Measurements from ENCODE around the gene SP7. TPM values are rescaled to one million over a fixed set of nuclear protein-coding genes. Genes with fewer than 3 reads are reported as not detected.
"Not testable (repeated sequence)": the region's sequence is repeated elsewhere in the genome, so short reads cannot be mapped to it uniquely, and the experiment has no call there.

Gene SP7
- total and polyA plus RNA-seq, 9 donors: 0.02 to 0.10 TPM; not detected in 7

DNA sequence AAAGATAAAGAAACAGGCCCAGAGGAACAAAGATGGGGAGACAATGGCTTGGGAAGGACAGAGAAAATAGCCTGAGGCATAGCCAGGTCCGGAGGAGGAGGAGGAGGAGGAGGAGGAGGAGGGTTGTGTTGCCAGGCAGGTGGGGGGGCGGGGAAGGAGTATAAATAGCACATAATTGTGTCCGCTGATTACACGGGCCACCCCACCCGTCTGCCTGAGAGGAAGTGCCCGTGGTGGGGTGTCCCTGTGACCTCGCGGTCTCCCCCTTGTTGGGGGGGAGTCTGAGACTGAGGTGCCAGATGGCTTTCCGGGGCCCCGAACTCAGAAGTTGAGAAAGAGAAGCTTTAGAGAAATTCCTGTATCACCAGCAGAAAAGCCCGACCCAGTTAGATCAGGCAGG, 1.9 kb upstream of the SP7 start:
- Histone ChIP-seq H3K27me3 (no peaks in the 10 kb centered on the region), H3K4me1 (ENCODE audit: insufficient read depth) (no peaks in the 10 kb centered on the region), H3K9me3 (no peaks in the 10 kb centered on the region), H3K4me3 (no peak overlapping the region), H3K27ac (no peak overlapping the region), H3K36me3 (no peaks in the 10 kb centered on the region)
- intact Hi-C loops (cut with DNase I): no loop called here
- no peak for DNase-seq
- 23 to 28% (median 28%) methylated on average over 11 of the region's 11 CpGs for WGBS, 3 donors
- no peak for TF ChIP-seq EP300 (IDR thresholded peaks at IDR 0.05)
- TF ChIP-seq, protein P1, sequence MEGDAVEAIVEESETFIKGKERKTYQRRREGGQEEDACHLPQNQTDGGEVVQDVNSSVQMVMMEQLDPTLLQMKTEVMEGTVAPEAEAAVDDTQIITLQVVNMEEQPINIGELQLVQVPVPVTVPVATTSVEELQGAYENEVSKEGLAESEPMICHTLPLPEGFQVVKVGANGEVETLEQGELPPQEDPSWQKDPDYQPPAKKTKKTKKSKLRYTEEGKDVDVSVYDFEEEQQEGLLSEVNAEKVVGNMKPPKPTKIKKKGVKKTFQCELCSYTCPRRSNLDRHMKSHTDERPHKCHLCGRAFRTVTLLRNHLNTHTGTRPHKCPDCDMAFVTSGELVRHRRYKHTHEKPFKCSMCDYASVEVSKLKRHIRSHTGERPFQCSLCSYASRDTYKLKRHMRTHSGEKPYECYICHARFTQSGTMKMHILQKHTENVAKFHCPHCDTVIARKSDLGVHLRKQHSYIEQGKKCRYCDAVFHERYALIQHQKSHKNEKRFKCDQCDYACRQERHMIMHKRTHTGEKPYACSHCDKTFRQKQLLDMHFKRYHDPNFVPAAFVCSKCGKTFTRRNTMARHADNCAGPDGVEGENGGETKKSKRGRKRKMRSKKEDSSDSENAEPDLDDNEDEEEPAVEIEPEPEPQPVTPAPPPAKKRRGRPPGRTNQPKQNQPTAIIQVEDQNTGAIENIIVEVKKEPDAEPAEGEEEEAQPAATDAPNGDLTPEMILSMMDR (IDR thresholded peaks at IDR 0.05): no peak
- TF ChIP-seq POLR2A (IDR thresholded peaks at IDR 0.05): no peak

DNA sequence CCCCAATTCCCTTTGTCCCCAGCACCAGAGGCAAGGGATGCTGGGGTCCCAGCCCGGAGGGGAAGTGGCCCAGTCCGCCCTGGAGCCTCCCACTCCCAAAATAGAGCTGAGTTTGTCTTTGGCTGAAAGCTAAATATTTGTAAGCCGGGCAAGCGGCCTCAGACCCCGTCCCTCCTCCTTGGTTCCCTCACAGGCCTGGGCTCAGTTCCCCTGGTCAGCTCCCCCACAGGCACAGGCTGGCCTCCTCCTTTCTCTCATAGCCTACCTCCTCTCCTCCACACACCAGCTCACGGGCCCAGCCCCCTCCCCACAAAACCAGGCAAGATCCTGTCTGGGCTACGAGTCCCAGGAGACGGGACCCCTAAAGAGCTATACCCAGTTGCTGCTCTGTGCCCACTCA, 1.3 kb downstream of the SP7 start:
- no peak for DNase-seq
- 63 to 69% (median 63%) methylated on average over 8 of the region's 8 CpGs for WGBS, 3 donors

DNA sequence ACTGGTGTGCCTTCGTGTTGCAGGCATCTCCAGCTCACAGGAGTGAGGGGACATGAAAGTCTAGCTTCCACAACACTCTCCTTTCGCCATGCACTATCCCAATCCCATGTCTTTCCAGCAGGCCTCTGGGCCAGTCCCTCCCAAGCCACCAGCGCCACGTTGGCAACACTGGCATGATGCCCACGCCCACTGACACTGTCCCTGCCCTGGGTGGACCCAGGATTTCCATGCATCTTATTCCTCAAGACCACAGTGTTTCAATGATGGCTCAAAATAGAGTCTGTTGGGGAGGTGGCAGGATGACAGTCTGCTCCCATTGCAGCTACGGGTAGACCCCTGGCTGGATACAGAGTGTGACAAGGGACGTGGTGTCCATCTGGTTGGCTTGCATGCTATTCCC, 2.3 kb downstream of the SP7 start:
- Histone ChIP-seq H3K27ac (no peak overlapping the region), H3K4me3 (no peak overlapping the region), H3K4me1 (ENCODE audit: insufficient read depth) (no peaks in the 10 kb centered on the region), H3K27me3 (no peaks in the 10 kb centered on the region), H3K36me3 (no peaks in the 10 kb centered on the region), H3K9me3 (no peaks in the 10 kb centered on the region)
- intact Hi-C loops (cut with DNase I): no loop called here
- no peak for DNase-seq
- 72 to 82% (median 74%) methylated on average over 7 of the region's 7 CpGs for WGBS, 3 donors
- TF ChIP-seq EP300 (IDR thresholded peaks at IDR 0.05) (no peak), POLR2A (IDR thresholded peaks at IDR 0.05) (no peak)
- TF ChIP-seq, protein P1 (IDR thresholded peaks at IDR 0.05): no peak

More for the DNA sequence above, 1.3 kb downstream of the SP7 start:
- no peaks in the 10 kb centered on the region for H3K36me3 ChIP-seq
- no peaks in the 10 kb centered on the region for H3K4me1 ChIP-seq (ENCODE audit: insufficient read depth)
- no peaks in the 10 kb centered on the region for H3K9me3 ChIP-seq
- no peak overlapping the region for H3K27ac ChIP-seq
- intact Hi-C loops (cut with DNase I): no loop called here
- TF ChIP-seq EP300 (IDR thresholded peaks at IDR 0.05) (no peak), POLR2A (IDR thresholded peaks at IDR 0.05) (no peak)
- TF ChIP-seq, protein P1 (IDR thresholded peaks at IDR 0.05): no peak
- no peaks in the 10 kb centered on the region for H3K27me3 ChIP-seq
- H3K4me3 ChIP-seq: no peak overlapping the region

DNA sequence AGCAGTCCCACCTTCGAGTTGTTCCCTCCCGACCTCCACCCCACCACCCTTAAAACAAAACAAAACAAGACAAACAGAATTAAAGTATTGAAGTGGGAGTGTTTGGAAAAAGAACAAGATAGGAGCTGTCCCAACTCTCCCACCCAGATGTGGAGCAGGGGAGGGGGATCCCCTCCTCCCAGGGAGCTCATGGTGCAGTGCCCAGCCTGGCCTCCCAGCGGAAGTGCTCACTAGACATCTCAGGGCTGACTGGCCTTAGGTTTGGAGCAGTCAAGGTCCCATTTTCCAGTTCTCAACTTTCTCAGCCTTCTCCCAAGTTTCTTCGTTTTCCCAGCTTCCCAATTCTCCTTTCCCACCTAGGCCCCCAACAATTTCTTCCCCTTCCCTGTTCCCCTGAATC, 2.9 kb downstream of the SP7 start:
- no peak for DNase-seq
- no peak overlapping the region for H3K27ac ChIP-seq
- H3K4me3 ChIP-seq: no peak overlapping the region
- intact Hi-C loops (cut with DNase I): no loop called here
- H3K9me3 ChIP-seq: no peaks in the 10 kb centered on the region
- no peaks in the 10 kb centered on the region for H3K4me1 ChIP-seq (ENCODE audit: insufficient read depth)
- TF ChIP-seq, protein P1 (IDR thresholded peaks at IDR 0.05): no peak
- H3K27me3 ChIP-seq: no peaks in the 10 kb centered on the region
- WGBS, 3 donors: 60 to 65% (median 62%) methylated on average over 4 of the region's 4 CpGs
- no peaks in the 10 kb centered on the region for H3K36me3 ChIP-seq

DNA sequence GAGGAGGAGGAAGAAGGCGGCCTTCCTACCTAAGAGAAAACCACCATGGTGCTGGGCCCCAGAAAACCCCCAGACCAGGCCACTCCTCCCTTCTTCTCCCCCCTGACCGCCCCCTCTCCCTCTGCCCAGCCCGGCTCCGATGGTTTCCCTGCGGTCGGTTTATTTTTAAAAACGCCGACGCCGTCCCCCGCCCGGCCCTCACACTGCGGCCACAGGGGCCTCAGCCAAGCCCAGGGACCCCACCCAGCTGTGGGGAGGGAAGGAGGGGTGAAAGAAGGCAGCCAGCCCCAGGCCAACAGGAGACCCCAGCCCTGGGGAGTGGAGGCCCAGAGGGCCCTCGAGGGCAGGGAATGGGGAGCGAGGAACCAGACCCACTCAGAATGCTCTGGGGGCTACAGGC, 3.4 kb downstream of the SP7 start:
- H3K27me3 ChIP-seq: no peaks in the 10 kb centered on the region
- 22 to 26% (median 25%) methylated on average over 15 of the region's 15 CpGs for WGBS, 3 donors
- intact Hi-C loops (cut with DNase I): no loop called here

DNA sequence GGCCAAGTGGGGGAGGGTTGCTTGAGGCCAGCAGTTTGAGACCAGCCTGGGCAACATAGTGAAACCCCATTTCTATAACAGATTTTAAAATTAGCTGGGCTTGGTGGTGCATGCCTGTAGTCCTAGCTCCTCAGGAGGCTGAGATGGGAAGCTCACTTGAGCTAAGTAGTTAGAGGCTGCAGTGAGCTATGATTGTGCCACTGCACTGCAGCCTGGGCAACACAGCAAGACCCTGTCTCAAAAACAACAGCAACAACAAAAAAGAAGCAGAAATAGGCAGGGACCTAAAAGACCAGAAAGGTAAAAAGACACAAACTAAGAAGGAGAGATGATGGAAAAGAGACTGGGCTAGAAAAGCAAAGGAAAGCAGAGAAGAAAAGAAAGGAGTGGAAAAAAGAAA, 3.8 kb downstream of the SP7 start:
- DNase-seq; H3K9me3 ChIP-seq; H3K27ac ChIP-seq; intact Hi-C loops (cut with DNase I); H3K4me1 ChIP-seq (ENCODE audit: insufficient read depth); H3K36me3 ChIP-seq; H3K4me3 ChIP-seq; H3K27me3 ChIP-seq: not testable (repeated sequence)

More for the DNA sequence above, 3.4 kb downstream of the SP7 start:
- H3K4me3 ChIP-seq: no peak overlapping the region
- no peaks in the 10 kb centered on the region for H3K36me3 ChIP-seq
- H3K4me1 ChIP-seq (ENCODE audit: insufficient read depth): no peaks in the 10 kb centered on the region
- no peak for DNase-seq
- TF ChIP-seq POLR2A (IDR thresholded peaks at IDR 0.05): no peak
- TF ChIP-seq, protein P1 (IDR thresholded peaks at IDR 0.05): no peak
- H3K9me3 ChIP-seq: no peaks in the 10 kb centered on the region
- no peak overlapping the region for H3K27ac ChIP-seq

Measured in ovary (tissue), 9 donors.